HepG2 (cell line): ENCODE data around the gene SLCO4A1. TPM values are rescaled to one million over a fixed set of nuclear protein-coding genes. Genes with fewer than 3 reads are reported as not detected.

ENCODE experiments used
- CBX2 ChIP-seq, 2 experiments: fragments of 200-600 bp in 1 of 2; sonication (generic); formaldehyde crosslinking in 1 of 2; IDR thresholded peaks; 2 replicates each; pipeline versions ENCODE4 v1.7.0 to v1.8.1; 2018 to 2022; ENCODE audit warnings: low read depth in 2 of 2, low read length in 1 of 2, mild to moderate bottlenecking in 1 of 2, missing genetic modification reagents in 1 of 2
- NCOA2 ChIP-seq: sonication (generic); formaldehyde crosslinking; IDR thresholded peaks from 2 replicates; pipeline ENCODE4 v1.8.0; 2022; ENCODE audit warnings: inconsistent platforms
- NFE2 ChIP-seq: sonication (generic); formaldehyde crosslinking; IDR thresholded peaks from 2 replicates; pipeline ENCODE4 v1.4.0; 2020; ENCODE audit warnings: missing genetic modification reagents
- TCF7L2 ChIP-seq: IDR thresholded peaks from 2 replicates; pipeline ENCODE4 v1.6.1; 2011; ENCODE audit warnings: mild to moderate bottlenecking, low read depth, low read length, moderate library complexity
- XRCC5 ChIP-seq: fragments of 200-400 bp; formaldehyde crosslinking; optimal IDR thresholded peaks from 2 replicates; pipeline ENCODE3; 2017; ENCODE audit warnings: mild to moderate bottlenecking, low read length
- ZFP36 ChIP-seq: fragments of 150-350 bp; IDR thresholded peaks from 2 replicates; pipeline ENCODE4 v1.6.1; 2018; ENCODE audit warnings: borderline replicate concordance, low read length, low read depth; ENCODE audit not compliant: partially characterized antibody
- ZHX2 ChIP-seq, 2 experiments: sonication (generic) in 1 of 2; formaldehyde crosslinking in 1 of 2; IDR thresholded peaks; 2 replicates each; pipeline versions ENCODE4 v1.6.1 to v1.9.0; 2014 to 2022; ENCODE audit warnings: antibody characterized with exemption in 1 of 2, borderline replicate concordance in 1 of 2, inconsistent platforms in 1 of 2, low read depth in 1 of 2, missing genetic modification reagents in 1 of 2
- ZNF205 ChIP-seq: IDR thresholded peaks from 2 replicates; pipeline ENCODE4 v1.6.1; 2018; ENCODE audit warnings: missing biosample characterization, missing genetic modification reagents
- ZNF251 ChIP-seq: sonication (generic); formaldehyde crosslinking; IDR thresholded peaks from 2 replicates; pipeline ENCODE4 v1.9.0; 2021; ENCODE audit warnings: mild to moderate bottlenecking, missing genetic modification reagents
- ZNF510 ChIP-seq: sonication (generic); formaldehyde crosslinking; IDR thresholded peaks from 2 replicates; pipeline ENCODE4 v1.4.0; 2020; ENCODE audit warnings: low read depth, mild to moderate bottlenecking, missing genetic modification reagents
- ZNF543 ChIP-seq: sonication (generic); formaldehyde crosslinking; IDR thresholded peaks from 2 replicates; pipeline ENCODE4 v1.4.0; 2020; ENCODE audit warnings: mild to moderate bottlenecking, missing genetic modification reagents
- ZNF552 ChIP-seq: sonication (generic); formaldehyde crosslinking; IDR thresholded peaks from 2 replicates; pipeline ENCODE4 v1.9.0; 2022; ENCODE audit warnings: missing genetic modification reagents, mild to moderate bottlenecking, borderline replicate concordance
- ZNF567 ChIP-seq: sonication (generic); formaldehyde crosslinking; IDR thresholded peaks from 2 replicates; pipeline ENCODE4 v1.8.1; 2023; ENCODE audit warnings: mild to moderate bottlenecking, missing genetic modification reagents, borderline replicate concordance
- ZNF782 ChIP-seq: sonication (generic); formaldehyde crosslinking; IDR thresholded peaks from 2 replicates; pipeline ENCODE4 v1.4.0; 2020; ENCODE audit warnings: missing genetic modification reagents, mild to moderate bottlenecking, borderline replicate concordance
- ZSCAN20 ChIP-seq: sonication (generic); formaldehyde crosslinking; IDR thresholded peaks from 2 replicates; pipeline ENCODE4 v1.4.0; 2020; ENCODE audit warnings: missing genetic modification reagents, mild to moderate bottlenecking, borderline replicate concordance
- polyA plus RNA-seq, 8 experiments: library from polyadenylated mRNA; depleted of rRNA in 3 of 8; stranded (reverse) in 7 of 8; unstranded in 1 of 8; fragments of >200 nt; fragmentation: Illumina TruSeq in 4 of 8; extraction: Trizol in 4 of 8; gene quantifications; 2 replicates each; pipeline versions ENCODE4 v1.2.1 to v1.2.3, GENCODE V29; 2011 to 2016; ENCODE audit warnings: low read depth in 4 of 8, missing spikeins in 1 of 8, mixed read lengths in 1 of 8; ENCODE audit not compliant: insufficient read depth in 1 of 8
- total RNA-seq, 5 experiments: library from RNA; depleted of rRNA; stranded (reverse); fragments of >200 nt; fragmentation: Illumina TruSeq; extraction: Trizol; gene quantifications; 2 replicates each; pipeline ENCODE4 v1.2.3, GENCODE V29; 2016; ENCODE audit warnings: low read depth in 1 of 5
- TF ChIP-seq, protein P1 (sequence below): sonication (generic); formaldehyde crosslinking; IDR thresholded peaks from 2 replicates; pipeline ENCODE4 v1.8.1; 2022; ENCODE audit warnings: mild to moderate bottlenecking, missing genetic modification reagents
- TF ChIP-seq, protein P2 (sequence below): sonication (generic); formaldehyde crosslinking; IDR thresholded peaks from 2 replicates; pipeline ENCODE4 v1.8.0; 2022; ENCODE audit warnings: missing genetic modification reagents, mild to moderate bottlenecking, moderate library complexity, borderline replicate concordance
- TF ChIP-seq, protein P3 (sequence below): sonication (generic); formaldehyde crosslinking; IDR thresholded peaks from 2 replicates; pipeline ENCODE4 v1.8.0; 2022; ENCODE audit warnings: mild to moderate bottlenecking, missing genetic modification reagents, moderate library complexity

The SLCO4A1 gene
- total and polyA plus RNA-seq, 2 of the 13 experiments (the other 11 are each of a cell fraction or from before 2014, with no cell fraction given): 55.5 to 112 TPM

DNA sequence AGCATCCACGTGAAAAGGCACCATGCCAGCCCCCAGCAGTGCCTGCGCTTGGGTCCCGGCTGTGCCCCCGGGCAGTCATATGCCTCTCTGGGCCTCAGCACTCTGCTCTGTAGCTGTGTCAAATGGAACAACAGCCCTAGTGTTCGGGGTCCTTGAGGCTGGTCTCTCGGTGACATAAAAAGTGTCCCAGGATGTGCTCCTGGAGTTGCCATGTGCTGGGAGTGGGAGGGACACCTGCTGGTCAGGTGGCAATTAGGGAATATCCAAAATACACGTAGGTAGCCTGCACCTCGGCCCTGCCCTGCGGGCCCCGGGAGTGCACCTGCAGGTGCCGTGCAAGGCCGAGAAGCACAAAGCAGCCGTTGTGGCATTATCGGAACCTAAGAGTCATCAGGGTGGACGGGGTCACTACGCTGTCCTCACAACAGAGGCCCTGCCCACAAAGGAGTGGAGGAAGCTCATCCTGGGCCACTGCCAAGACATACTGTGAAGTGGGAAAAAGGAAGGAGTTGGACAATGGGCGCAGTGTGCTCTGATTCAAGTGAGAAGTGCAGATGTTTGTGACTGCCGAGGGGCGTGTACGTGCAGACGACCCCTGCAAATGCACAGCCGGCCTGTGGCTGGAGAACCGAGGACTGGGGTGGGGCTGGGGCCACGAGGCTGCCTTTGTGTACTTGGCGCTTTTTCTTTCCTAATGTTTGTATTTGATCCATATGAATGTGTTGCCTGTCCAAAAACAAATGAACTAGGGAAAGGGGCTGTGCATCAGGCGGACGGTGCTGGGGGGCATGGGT is 24.6 kb downstream of the SLCO4A1 start (continued):
- TF ChIP-seq, protein P1, sequence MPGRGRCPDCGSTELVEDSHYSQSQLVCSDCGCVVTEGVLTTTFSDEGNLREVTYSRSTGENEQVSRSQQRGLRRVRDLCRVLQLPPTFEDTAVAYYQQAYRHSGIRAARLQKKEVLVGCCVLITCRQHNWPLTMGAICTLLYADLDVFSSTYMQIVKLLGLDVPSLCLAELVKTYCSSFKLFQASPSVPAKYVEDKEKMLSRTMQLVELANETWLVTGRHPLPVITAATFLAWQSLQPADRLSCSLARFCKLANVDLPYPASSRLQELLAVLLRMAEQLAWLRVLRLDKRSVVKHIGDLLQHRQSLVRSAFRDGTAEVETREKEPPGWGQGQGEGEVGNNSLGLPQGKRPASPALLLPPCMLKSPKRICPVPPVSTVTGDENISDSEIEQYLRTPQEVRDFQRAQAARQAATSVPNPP (CRISPR knock-in tag): peak; percentile 54; the same call in 1 of the 2 replicates
- TF ChIP-seq NCOA2: peak; percentile 97
- TF ChIP-seq NFE2 (CRISPR knock-in tag): no peak
- TF ChIP-seq ZFP36: no peak
- no peak for TF ChIP-seq ZNF552 (CRISPR knock-in tag)
- 0 out of 2 replicates have a peak, but pooled peaks have one; percentile 47 for TF ChIP-seq ZNF782 (CRISPR knock-in tag)
- TF ChIP-seq XRCC5: peak; percentile 62
- peak; percentile 97 for TF ChIP-seq ZNF567 (CRISPR knock-in tag)
- TF ChIP-seq ZNF543: peak; percentile 98
- TF ChIP-seq, protein P2, sequence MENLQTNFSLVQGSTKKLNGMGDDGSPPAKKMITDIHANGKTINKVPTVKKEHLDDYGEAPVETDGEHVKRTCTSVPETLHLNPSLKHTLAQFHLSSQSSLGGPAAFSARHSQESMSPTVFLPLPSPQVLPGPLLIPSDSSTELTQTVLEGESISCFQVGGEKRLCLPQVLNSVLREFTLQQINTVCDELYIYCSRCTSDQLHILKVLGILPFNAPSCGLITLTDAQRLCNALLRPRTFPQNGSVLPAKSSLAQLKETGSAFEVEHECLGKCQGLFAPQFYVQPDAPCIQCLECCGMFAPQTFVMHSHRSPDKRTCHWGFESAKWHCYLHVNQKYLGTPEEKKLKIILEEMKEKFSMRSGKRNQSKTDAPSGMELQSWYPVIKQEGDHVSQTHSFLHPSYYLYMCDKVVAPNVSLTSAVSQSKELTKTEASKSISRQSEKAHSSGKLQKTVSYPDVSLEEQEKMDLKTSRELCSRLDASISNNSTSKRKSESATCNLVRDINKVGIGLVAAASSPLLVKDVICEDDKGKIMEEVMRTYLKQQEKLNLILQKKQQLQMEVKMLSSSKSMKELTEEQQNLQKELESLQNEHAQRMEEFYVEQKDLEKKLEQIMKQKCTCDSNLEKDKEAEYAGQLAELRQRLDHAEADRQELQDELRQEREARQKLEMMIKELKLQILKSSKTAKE: peak; percentile 92
- no peak; the same call in 1 of the 2 replicates for TF ChIP-seq CBX2 (IDR thresholded peaks at IDR 0.05; ENCODE audit: low read depth, low read length)
- no peak for TF ChIP-seq CBX2 (CRISPR knock-in tag; IDR thresholded peaks at IDR 0.05; ENCODE audit: low read depth)
- TF ChIP-seq ZSCAN20 (CRISPR knock-in tag): no peak
- no peak for TF ChIP-seq ZHX2 (IDR thresholded peaks at IDR 0.05; ENCODE audit: low read depth)
- TF ChIP-seq ZHX2 (CRISPR knock-in tag; IDR thresholded peaks at IDR 0.05; ENCODE audit: borderline replicate concordance): no peak
- no peak for TF ChIP-seq ZNF251
- TF ChIP-seq ZNF510 (CRISPR knock-in tag): no peak; the same call in 1 of the 2 replicates
- peak; percentile 61 for TF ChIP-seq ZNF205 (CRISPR knock-in tag)
- no peak for TF ChIP-seq TCF7L2
- TF ChIP-seq, protein P3, sequence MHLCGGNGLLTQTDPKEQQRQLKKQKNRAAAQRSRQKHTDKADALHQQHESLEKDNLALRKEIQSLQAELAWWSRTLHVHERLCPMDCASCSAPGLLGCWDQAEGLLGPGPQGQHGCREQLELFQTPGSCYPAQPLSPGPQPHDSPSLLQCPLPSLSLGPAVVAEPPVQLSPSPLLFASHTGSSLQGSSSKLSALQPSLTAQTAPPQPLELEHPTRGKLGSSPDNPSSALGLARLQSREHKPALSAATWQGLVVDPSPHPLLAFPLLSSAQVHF (CRISPR knock-in tag): 0 out of 2 replicates have a peak, but pooled peaks have one; percentile 15
